NOMO-1 treated with DMSO at 0.1 percent for 48 hours (cell line): ENCODE measurements around the gene SND1.

ENCODE experiments used
- DNase-seq: peaks from one replicate; lab custom pipeline; 2025; ENCODE audit not compliant: unreplicated experiment; lab: John Stamatoyannopoulos, UW

Gene SND1

GRCh38 chr7:127651556-127652332 lies at the start of gene SND1:
TSS of gene SND1 (plus strand) at chr7:127652194. CDS start at chr7:127652374, 180 bp downstream.
- peak; percentile 92 for DNase-seq

- DNase-seq = no peak
These were observed 43.5 kb upstream of the SND1 start for GRCh38 chr7:127608446-127608845.

GRCh38 chr7:127609297-127609696 lies 42.7 kb upstream of the SND1 start:
- DNase-seq = no peak

- no peak for DNase-seq
These were observed 39.7 kb upstream of the SND1 start for GRCh38 chr7:127612263-127612662.

GRCh38 chr7:127616724-127617123 lies 35.3 kb upstream of the SND1 start:
- DNase-seq = no peak

GRCh38 chr7:127618042-127618441 lies 34.0 kb upstream of the SND1 start, which contains the start of gene PAX4:
TSS of gene PAX4 (minus strand) at chr7:127618142. CDS start at chr7:127615928, 2,214 bp downstream.
- no peak for DNase-seq

GRCh38 chr7:127618775-127619174 lies 33.2 kb upstream of the SND1 start:
- no peak for DNase-seq

GRCh38 chr7:127619681-127620405 lies 32.2 kb upstream of the SND1 start:
- DNase-seq = no peak

- no peak for DNase-seq
These were observed 31.4 kb upstream of the SND1 start for GRCh38 chr7:127620406-127621233.

- DNase-seq = no peak
These were observed 26.7 kb upstream of the SND1 start for GRCh38 chr7:127625331-127625730.

GRCh38 chr7:127628445-127628844 lies 23.5 kb upstream of the SND1 start:
- DNase-seq = no peak

GRCh38 chr7:127629268-127629854 lies 22.6 kb upstream of the SND1 start:
- no peak for DNase-seq

- no peak for DNase-seq
These were observed 19.6 kb upstream of the SND1 start for GRCh38 chr7:127632276-127632910.

- no peak for DNase-seq
These were observed 16.2 kb upstream of the SND1 start for GRCh38 chr7:127635659-127636285.

- no peak for DNase-seq
These were observed 13.8 kb upstream of the SND1 start for GRCh38 chr7:127638197-127638596.

GRCh38 chr7:127644484-127644883 lies 7.5 kb upstream of the SND1 start:
- no peak for DNase-seq

GRCh38 chr7:127647636-127648035 lies 4.4 kb upstream of the SND1 start:
- DNase-seq = no peak

- DNase-seq = no peak
These were observed 3.0 kb upstream of the SND1 start for GRCh38 chr7:127648986-127649385.

GRCh38 chr7:127650847-127651555 lies 993 bp upstream of the SND1 start:
- peak; percentile 22 for DNase-seq
